NCI-H128 (cell line): Measurements from ENCODE around the gene NLN.
"Not testable (repeated sequence)": the region's sequence is repeated elsewhere in the genome, so short reads cannot be mapped to it uniquely, and the experiment has no call there.

Experiments used
- DNase-seq: peaks from one replicate; lab custom pipeline; 2025; ENCODE audit not compliant: unreplicated experiment; lab: John Stamatoyannopoulos, UW

The NLN gene

GRCh38 chr5:65805089-65805488 lies 83.1 kb downstream of the NLN start:
- DNase-seq: no peak

- not testable (repeated sequence) for DNase-seq
Observed at GRCh38 chr5:65807494-65807893, 85.5 kb downstream of the NLN start.

GRCh38 chr5:65808251-65808741 lies 86.3 kb downstream of the NLN start:
- DNase-seq: no peak

GRCh38 chr5:65808818-65809217 lies 86.8 kb downstream of the NLN start:
- no peak for DNase-seq

- no peak for DNase-seq
Observed at GRCh38 chr5:65809817-65810531, 88.0 kb downstream of the NLN start.

- no peak for DNase-seq
Observed at GRCh38 chr5:65811004-65811403, 89.0 kb downstream of the NLN start.

GRCh38 chr5:65811885-65812284 lies 89.9 kb downstream of the NLN start:
- no peak for DNase-seq

- DNase-seq: no peak
Observed at GRCh38 chr5:65812648-65813047, 90.6 kb downstream of the NLN start.

GRCh38 chr5:65813174-65813573 lies 91.2 kb downstream of the NLN start:
- no peak for DNase-seq

GRCh38 chr5:65815161-65815560 lies 93.2 kb downstream of the NLN start:
- no peak for DNase-seq

GRCh38 chr5:65816729-65817128 lies 94.7 kb downstream of the NLN start:
- DNase-seq: no peak

GRCh38 chr5:65817931-65818330 lies 95.9 kb downstream of the NLN start:
- no peak for DNase-seq

GRCh38 chr5:65818592-65818991 lies 96.6 kb downstream of the NLN start:
- no peak for DNase-seq

- DNase-seq: no peak
Observed at GRCh38 chr5:65819215-65819904, 97.4 kb downstream of the NLN start.

GRCh38 chr5:65819905-65820240 lies 97.9 kb downstream of the NLN start:
- DNase-seq: no peak

- DNase-seq: no peak
Observed at GRCh38 chr5:65820373-65820772, 98.4 kb downstream of the NLN start.

GRCh38 chr5:65821966-65822365 lies 100.0 kb downstream of the NLN start:
- DNase-seq: no peak

- no peak for DNase-seq
Observed at GRCh38 chr5:65822710-65823109, 100.7 kb downstream of the NLN start.

GRCh38 chr5:65823204-65823603 lies 101.2 kb downstream of the NLN start:
- no peak for DNase-seq

GRCh38 chr5:65823845-65824445 lies 101.9 kb downstream of the NLN start:
- DNase-seq: no peak

GRCh38 chr5:65825408-65826328 lies 103.7 kb downstream of the NLN start:
- no peak for DNase-seq
